ENCODE data around the gene SLC30A2. TPM values are rescaled to one million over a fixed set of nuclear protein-coding genes. Genes with fewer than 3 reads are reported as not detected.

Gene SLC30A2
- polyA plus RNA-seq, 1 donor (not counting 4 experiments of a cell fraction or from before 2014, with no cell fraction given), result not detected

GRCh38 chr1:26029054-26029863 lies 16.7 kb downstream of the SLC30A2 start:
- DNase-seq (ENCODE audit: low read depth, low spot score) (no peak), FAIRE-seq (no peak)
- no peak overlapping the region for H3K9ac ChIP-seq (ENCODE audit: control insufficient read depth, extremely low read depth, insufficient read depth, low read length)
- no peak overlapping the region for H3K4me2 ChIP-seq (ENCODE audit: control insufficient read depth, extremely low read depth, insufficient read depth, low read depth, low read length)
- H3K4me1 ChIP-seq (ENCODE audit: control insufficient read depth, extremely low read depth, insufficient read depth, low read length), result no peaks in the 10 kb centered on the region
- no peaks in the 10 kb centered on the region for H3K36me3 ChIP-seq (ENCODE audit: control insufficient read depth in 2 of 2, extremely low read depth in 1 of 2, insufficient read depth in 2 of 2, low read length in 2 of 2)
- H2AFZ ChIP-seq (ENCODE audit: control insufficient read depth, low read length), result no peak overlapping the region
- dilution Hi-C loops (cut with MboI; ENCODE audit: extremely low pct_ligation_motif_present, low sequenced_read_pairs), result no loop called here
- no peaks in the 10 kb centered on the region for H3K9me3 ChIP-seq (ENCODE audit: control insufficient read depth, low read depth, low read length)
- no peak overlapping the region for H3K27ac ChIP-seq (ENCODE audit: control insufficient read depth, insufficient read depth, low read length)
- no peaks in the 10 kb centered on the region for H4K20me1 ChIP-seq (ENCODE audit: control insufficient read depth, extremely low read depth, insufficient read depth, low read length)
- TF ChIP-seq CTCF (optimal IDR thresholded peaks at IDR 0.05 in 1 of 3, IDR thresholded peaks at IDR 0.05 in 1 of 3, conservative IDR thresholded peaks at IDR 0.05 in 1 of 3; ENCODE audit: extremely low read depth in 1 of 3, insufficient read depth in 2 of 3, low read length in 3 of 3), result no peak
- no peak for TF ChIP-seq EZH2 (IDR thresholded peaks at IDR 0.05; ENCODE audit: low read length)
- H3K79me2 ChIP-seq (ENCODE audit: control insufficient read depth, insufficient read depth, low read length), result no peaks in the 10 kb centered on the region
- H3K9me1 ChIP-seq (ENCODE audit: control insufficient read depth, extremely low read depth, insufficient read depth, low read length), result no peaks in the 10 kb centered on the region
- H3K4me3 ChIP-seq (ENCODE audit: control insufficient read depth in 2 of 3, extremely low read depth in 1 of 3, insufficient read depth in 2 of 3, low read depth in 1 of 3, low read length in 3 of 3), result no peak overlapping the region
- H3K27me3 ChIP-seq (ENCODE audit: control insufficient read depth, extremely low read depth, insufficient read depth, low read length), result no peaks in the 10 kb centered on the region

GRCh38 chr1:26028490-26028980 lies 17.4 kb downstream of the SLC30A2 start:
- no peaks in the 10 kb centered on the region for H3K79me2 ChIP-seq (ENCODE audit: control insufficient read depth, insufficient read depth, low read length)
- no peak for TF ChIP-seq EZH2 (IDR thresholded peaks at IDR 0.05; ENCODE audit: low read length)
- TF ChIP-seq CTCF (optimal IDR thresholded peaks at IDR 0.05 in 1 of 3, IDR thresholded peaks at IDR 0.05 in 1 of 3, conservative IDR thresholded peaks at IDR 0.05 in 1 of 3; ENCODE audit: extremely low read depth in 1 of 3, insufficient read depth in 2 of 3, low read length in 3 of 3), result no peak
- no peaks in the 10 kb centered on the region for H3K9me3 ChIP-seq (ENCODE audit: control insufficient read depth, low read depth, low read length)
- FAIRE-seq (no peak), DNase-seq (ENCODE audit: low read depth, low spot score) (no peak)
- no peaks in the 10 kb centered on the region for H3K27me3 ChIP-seq (ENCODE audit: control insufficient read depth, extremely low read depth, insufficient read depth, low read length)
- dilution Hi-C loops (cut with MboI; ENCODE audit: extremely low pct_ligation_motif_present, low sequenced_read_pairs), result no loop called here
- no peak overlapping the region for H3K27ac ChIP-seq (ENCODE audit: control insufficient read depth, insufficient read depth, low read length)
- no peaks in the 10 kb centered on the region for H4K20me1 ChIP-seq (ENCODE audit: control insufficient read depth, extremely low read depth, insufficient read depth, low read length)
- H3K9me1 ChIP-seq (ENCODE audit: control insufficient read depth, extremely low read depth, insufficient read depth, low read length), result no peaks in the 10 kb centered on the region
- H3K36me3 ChIP-seq (ENCODE audit: control insufficient read depth in 2 of 2, extremely low read depth in 1 of 2, insufficient read depth in 2 of 2, low read length in 2 of 2), result no peaks in the 10 kb centered on the region
- no peak overlapping the region for H3K4me3 ChIP-seq (ENCODE audit: control insufficient read depth in 2 of 3, extremely low read depth in 1 of 3, insufficient read depth in 2 of 3, low read depth in 1 of 3, low read length in 3 of 3)
- no peak overlapping the region for H2AFZ ChIP-seq (ENCODE audit: control insufficient read depth, low read length)
- no peak overlapping the region for H3K4me2 ChIP-seq (ENCODE audit: control insufficient read depth, extremely low read depth, insufficient read depth, low read depth, low read length)
- no peaks in the 10 kb centered on the region for H3K4me1 ChIP-seq (ENCODE audit: control insufficient read depth, extremely low read depth, insufficient read depth, low read length)
- no peak overlapping the region for H3K9ac ChIP-seq (ENCODE audit: control insufficient read depth, extremely low read depth, insufficient read depth, low read length)

All from keratinocyte (primary cell).